Panc1 (cell line): Measurements from ENCODE around the gene FGF19. TPM values are rescaled to one million over a fixed set of nuclear protein-coding genes. Genes with fewer than 3 reads are reported as not detected.

Experiments
- ATAC-seq: fragments of 200-7000 bp; cut with Tn5 transposase; 2 replicates; pipeline ENCODE4 v1.9.1; 2020; ENCODE audit warnings: mild to moderate bottlenecking, moderate library complexity
- Bru-seq: library from RNA; stranded (reverse); fragments of 400-500 nt; gene quantifications from one replicate; lab custom pipeline; 2021; lab: Mats Ljungman, UMichigan
- BruChase-seq, 2 experiments: library from RNA; stranded (reverse); fragments of 400-500 nt; gene quantifications; one replicate each; lab custom pipeline; 2021; lab: Mats Ljungman, UMichigan
- BruUV-seq: library from RNA; stranded (reverse); fragments of 400-500 nt; replicated peaks from 2 replicates; lab custom pipeline; 2021; lab: Mats Ljungman, UMichigan
- CTCF ChIA-PET: fragments of 300-600 bp; sonication (Branson Sonifier 250); formaldehyde crosslinking; loops from one replicate; lab custom pipeline; 2022; ENCODE audit warnings: antibody characterized with exemption; lab: Charles Lee
- POLR2A ChIA-PET: fragments of 300-600 bp; sonication (Branson Sonifier 250); formaldehyde crosslinking; loops from one replicate; lab custom pipeline; 2022; ENCODE audit warnings: antibody characterized with exemption; lab: Charles Lee
- DNase-seq: peaks from one replicate; pipeline ENCODE4 v3.0.0-alpha.2; 2010; ENCODE audit warnings: low read depth, low spot score
- H3K27ac ChIP-seq: 2 replicates; pipeline ENCODE4 v1.5.1; 2011; ENCODE audit warnings: mild to moderate bottlenecking, low read length, inconsistent platforms
- H3K27me3 ChIP-seq: fragments of 200-500 bp; sonication (Bioruptor generic); 2 replicates; pipeline ENCODE4 v1.6.0; 2014; ENCODE audit warnings: low read length, inconsistent platforms; ENCODE audit not compliant: control insufficient read depth, insufficient read depth
- H3K36me3 ChIP-seq: fragments of 200-500 bp; sonication (Bioruptor generic); 2 replicates; pipeline ENCODE4 v1.5.1; 2014; ENCODE audit warnings: inconsistent platforms, mild to moderate bottlenecking, low read length, moderate library complexity; ENCODE audit not compliant: control insufficient read depth, insufficient read depth
- H3K4me1 ChIP-seq: 2 replicates; pipeline ENCODE4 v1.5.1; 2011; ENCODE audit warnings: inconsistent platforms, mild to moderate bottlenecking, low read length, moderate library complexity; ENCODE audit not compliant: control insufficient read depth, insufficient read depth
- H3K4me3 ChIP-seq, 2 experiments: 2 replicates each; pipeline ENCODE4 v1.5.1; 2011 to 2012; ENCODE audit warnings: low read depth in 2 of 2, low read length in 2 of 2, mild to moderate bottlenecking in 2 of 2, inconsistent platforms in 1 of 2, moderate library complexity in 1 of 2
- H3K9me3 ChIP-seq: fragments of 200-500 bp; sonication (Bioruptor generic); 2 replicates; pipeline ENCODE4 v1.5.1; 2014; ENCODE audit warnings: low read depth, mild to moderate bottlenecking, inconsistent platforms, low read length, moderate library complexity; ENCODE audit not compliant: control insufficient read depth, insufficient read depth
- POLR2AphosphoS5 ChIP-seq: IDR thresholded peaks from 2 replicates; pipeline ENCODE4 v1.6.1; 2012; ENCODE audit warnings: mild to moderate bottlenecking, low read depth, low read length, moderate library complexity
- SIN3A ChIP-seq: IDR thresholded peaks from 2 replicates; pipeline ENCODE4 v1.6.1; 2012; ENCODE audit warnings: low read depth, mild to moderate bottlenecking, low read length, moderate library complexity, borderline replicate concordance; ENCODE audit not compliant: insufficient read depth
- TCF7L2 ChIP-seq: IDR thresholded peaks from 2 replicates; pipeline ENCODE4 v1.6.1; 2011; ENCODE audit warnings: mild to moderate bottlenecking, low read depth, low read length, inconsistent platforms
- in situ Hi-C: cut with HindIII; loops from 2 replicates; pipeline ENCODE4 v1.10.0; 2016; ENCODE audit warnings: low sequenced_read_pairs, low pct_unique_long_range_greater_than_20kb
- intact Hi-C: fragments of 100-400 bp; cut with micrococcal nuclease; formaldehyde crosslinking; loops from one replicate; pipeline ENCODE4 v1.10.0; 2022; ENCODE audit not compliant: unreplicated experiment
- long read RNA-seq: library from polyadenylated mRNA; unstranded; transcript quantifications from one replicate; pipeline ENCODE4 v2.0.0, GENCODE V29; 2021; ENCODE audit not compliant: unreplicated experiment
- polyA plus RNA-seq: library from polyadenylated mRNA; unstranded; fragments of >200 nt; gene quantifications from one replicate; pipeline ENCODE4 v1.2.1, GENCODE V29; 2012; ENCODE audit warnings: missing spikeins; ENCODE audit not compliant: insufficient read length
- total RNA-seq: library from RNA; stranded (reverse); gene quantifications from one replicate; pipeline ENCODE4 v1.2.1, GENCODE V29; 2021; ENCODE audit not compliant: unreplicated experiment
- TF ChIP-seq, protein P1 (sequence below), 2 experiments: IDR thresholded peaks; 2 replicates each; pipeline ENCODE4 v1.6.1; 2011 to 2012; ENCODE audit warnings: low read depth in 2 of 2, control low read depth in 1 of 2, low read length in 1 of 2, mild to moderate bottlenecking in 1 of 2, moderate library complexity in 1 of 2; ENCODE audit not compliant: insufficient read depth in 1 of 2
- TF ChIP-seq, protein P2 (sequence below): fragments of 450-650 bp; IDR thresholded peaks from 2 replicates; pipeline ENCODE4 v1.5.1; 2017; ENCODE audit warnings: mild to moderate bottlenecking

FGF19 gene, protein sequence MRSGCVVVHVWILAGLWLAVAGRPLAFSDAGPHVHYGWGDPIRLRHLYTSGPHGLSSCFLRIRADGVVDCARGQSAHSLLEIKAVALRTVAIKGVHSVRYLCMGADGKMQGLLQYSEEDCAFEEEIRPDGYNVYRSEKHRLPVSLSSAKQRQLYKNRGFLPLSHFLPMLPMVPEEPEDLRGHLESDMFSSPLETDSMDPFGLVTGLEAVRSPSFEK
- total RNA-seq = not detected
- not detected for polyA plus RNA-seq
- Bru-seq, nascent RNA = percentile 10 among the genes with signal in this experiment
- BruChase-seq, experiment 1, labeled RNA remaining after a 2-hour chase = not detected
- not detected for BruChase-seq, experiment 2, labeled RNA remaining after a 6-hour chase
- long read RNA-seq = 0 reads

DNA sequence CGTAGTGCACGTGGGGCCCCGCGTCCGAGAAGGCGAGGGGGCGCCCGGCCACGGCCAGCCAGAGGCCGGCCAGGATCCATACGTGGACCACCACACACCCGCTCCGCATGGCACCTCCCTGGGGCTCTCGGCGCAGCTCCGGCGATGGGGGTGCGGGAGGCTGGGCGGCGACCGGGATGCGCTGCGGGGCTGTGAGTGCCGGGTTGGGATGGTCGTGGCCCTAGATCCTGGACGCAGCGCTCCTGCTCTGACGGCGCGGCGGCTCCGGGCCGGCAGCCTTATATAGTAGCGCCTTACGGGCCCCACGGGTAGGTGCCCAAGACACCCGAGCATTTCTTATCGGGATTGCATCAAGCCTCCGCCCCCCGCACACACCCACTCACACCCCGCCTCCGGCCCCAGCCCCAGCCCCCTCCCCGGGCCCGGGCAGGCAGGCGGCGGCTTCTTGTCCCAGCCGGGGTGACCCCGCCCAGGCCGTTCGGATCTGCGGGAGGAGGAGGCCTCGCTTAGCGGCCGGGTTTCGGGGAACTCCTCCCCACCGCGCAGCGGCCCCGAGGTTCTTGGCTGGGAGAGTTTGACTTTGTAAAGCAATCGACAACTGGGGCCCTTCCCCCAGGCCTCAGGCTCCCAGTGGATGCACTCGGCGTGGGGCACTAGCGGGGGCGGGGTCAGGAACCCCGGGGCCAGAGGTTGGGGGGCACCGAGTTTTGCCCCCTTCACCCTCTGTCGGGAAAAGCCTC lies at the start of gene FGF19:
FGF19 (minus strand) TSS at position 255 of the 740 bp plus-strand sequence; CDS start at position 109, 146 bp downstream.
- no TSS peak for BruUV-seq
- ChIA-PET CTCF (interaction anchor here (0.7 to 0.9 kb wide), 2 partner anchors 8 to 355 kb away, joined by 3 to 4 read pairs; no protein-coding TSS in a partner anchor), POLR2A (no interaction called here)
- H3K9me3 ChIP-seq = no peaks in the 10 kb centered on the region
- H3K27ac ChIP-seq = no peak within 1 kb of the TSS
- TF ChIP-seq, protein P1, sequence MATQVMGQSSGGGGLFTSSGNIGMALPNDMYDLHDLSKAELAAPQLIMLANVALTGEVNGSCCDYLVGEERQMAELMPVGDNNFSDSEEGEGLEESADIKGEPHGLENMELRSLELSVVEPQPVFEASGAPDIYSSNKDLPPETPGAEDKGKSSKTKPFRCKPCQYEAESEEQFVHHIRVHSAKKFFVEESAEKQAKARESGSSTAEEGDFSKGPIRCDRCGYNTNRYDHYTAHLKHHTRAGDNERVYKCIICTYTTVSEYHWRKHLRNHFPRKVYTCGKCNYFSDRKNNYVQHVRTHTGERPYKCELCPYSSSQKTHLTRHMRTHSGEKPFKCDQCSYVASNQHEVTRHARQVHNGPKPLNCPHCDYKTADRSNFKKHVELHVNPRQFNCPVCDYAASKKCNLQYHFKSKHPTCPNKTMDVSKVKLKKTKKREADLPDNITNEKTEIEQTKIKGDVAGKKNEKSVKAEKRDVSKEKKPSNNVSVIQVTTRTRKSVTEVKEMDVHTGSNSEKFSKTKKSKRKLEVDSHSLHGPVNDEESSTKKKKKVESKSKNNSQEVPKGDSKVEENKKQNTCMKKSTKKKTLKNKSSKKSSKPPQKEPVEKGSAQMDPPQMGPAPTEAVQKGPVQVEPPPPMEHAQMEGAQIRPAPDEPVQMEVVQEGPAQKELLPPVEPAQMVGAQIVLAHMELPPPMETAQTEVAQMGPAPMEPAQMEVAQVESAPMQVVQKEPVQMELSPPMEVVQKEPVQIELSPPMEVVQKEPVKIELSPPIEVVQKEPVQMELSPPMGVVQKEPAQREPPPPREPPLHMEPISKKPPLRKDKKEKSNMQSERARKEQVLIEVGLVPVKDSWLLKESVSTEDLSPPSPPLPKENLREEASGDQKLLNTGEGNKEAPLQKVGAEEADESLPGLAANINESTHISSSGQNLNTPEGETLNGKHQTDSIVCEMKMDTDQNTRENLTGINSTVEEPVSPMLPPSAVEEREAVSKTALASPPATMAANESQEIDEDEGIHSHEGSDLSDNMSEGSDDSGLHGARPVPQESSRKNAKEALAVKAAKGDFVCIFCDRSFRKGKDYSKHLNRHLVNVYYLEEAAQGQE (IDR thresholded peaks at IDR 0.05; ENCODE audit: insufficient read depth in 1 of 2, low read depth in 2 of 2, low read length in 1 of 2) = no peak
- no peaks in the 10 kb centered on the region for H3K36me3 ChIP-seq
- peaks cover 3% of the 10 kb centered on the region; the same call in 1 of the 2 replicates for H3K27me3 ChIP-seq
- intact Hi-C loops (loop anchor here (5.0 kb wide), 1 partner anchor 98 kb away; no protein-coding TSS in a partner anchor), in situ Hi-C loops (no loop called here)
- DNase-seq (no peak), ATAC-seq (peak; percentile 71)
- H3K4me1 ChIP-seq = peaks cover 7% of the 10 kb centered on the region
- peak within 1 kb of the TSS; percentile 35 to 55 for H3K4me3 ChIP-seq

DNA sequence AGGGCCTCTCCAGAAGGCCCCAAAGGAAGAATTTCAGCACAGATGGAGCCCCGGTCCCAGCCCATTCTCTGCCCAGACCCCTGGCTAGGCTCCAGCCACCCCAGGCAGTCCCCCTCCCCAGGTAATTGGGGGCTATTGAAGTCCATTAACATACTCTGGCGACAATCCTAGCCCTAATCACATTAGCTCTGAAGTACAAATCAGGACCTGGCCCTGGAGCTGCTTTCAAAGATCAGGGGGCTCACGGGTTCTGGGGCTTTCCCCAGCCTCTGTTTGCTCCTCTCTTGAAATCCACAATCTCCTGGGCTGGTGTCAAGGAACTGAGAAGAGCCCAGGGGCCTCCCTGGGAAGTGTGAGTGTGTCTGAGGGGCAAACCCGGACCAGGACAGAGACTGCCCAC lies 49.1 kb upstream of the FGF19 start:
- Histone ChIP-seq H3K4me3 (no peak overlapping the region), H3K4me1 (no peaks in the 10 kb centered on the region), H3K27ac (no peak overlapping the region), H3K9me3 (no peaks in the 10 kb centered on the region), H3K36me3 (no peaks in the 10 kb centered on the region), H3K27me3 (no peaks in the 10 kb centered on the region; the same call in 1 of the 2 replicates)
- TF ChIP-seq TCF7L2 (no peak), SIN3A (no peak), POLR2AphosphoS5 (no peak)
- TF ChIP-seq, protein P2, sequence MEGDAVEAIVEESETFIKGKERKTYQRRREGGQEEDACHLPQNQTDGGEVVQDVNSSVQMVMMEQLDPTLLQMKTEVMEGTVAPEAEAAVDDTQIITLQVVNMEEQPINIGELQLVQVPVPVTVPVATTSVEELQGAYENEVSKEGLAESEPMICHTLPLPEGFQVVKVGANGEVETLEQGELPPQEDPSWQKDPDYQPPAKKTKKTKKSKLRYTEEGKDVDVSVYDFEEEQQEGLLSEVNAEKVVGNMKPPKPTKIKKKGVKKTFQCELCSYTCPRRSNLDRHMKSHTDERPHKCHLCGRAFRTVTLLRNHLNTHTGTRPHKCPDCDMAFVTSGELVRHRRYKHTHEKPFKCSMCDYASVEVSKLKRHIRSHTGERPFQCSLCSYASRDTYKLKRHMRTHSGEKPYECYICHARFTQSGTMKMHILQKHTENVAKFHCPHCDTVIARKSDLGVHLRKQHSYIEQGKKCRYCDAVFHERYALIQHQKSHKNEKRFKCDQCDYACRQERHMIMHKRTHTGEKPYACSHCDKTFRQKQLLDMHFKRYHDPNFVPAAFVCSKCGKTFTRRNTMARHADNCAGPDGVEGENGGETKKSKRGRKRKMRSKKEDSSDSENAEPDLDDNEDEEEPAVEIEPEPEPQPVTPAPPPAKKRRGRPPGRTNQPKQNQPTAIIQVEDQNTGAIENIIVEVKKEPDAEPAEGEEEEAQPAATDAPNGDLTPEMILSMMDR = no peak
- TF ChIP-seq, protein P1 (IDR thresholded peaks at IDR 0.05; ENCODE audit: insufficient read depth in 1 of 2, low read depth in 2 of 2, low read length in 1 of 2) = no peak
- ATAC-seq (no peak), DNase-seq (no peak)
- in situ Hi-C loops = no loop called here
- intact Hi-C loops = no loop called here
- CTCF ChIA-PET = interaction anchor here (0.6 to 0.7 kb wide), 2 partner anchors 51 to 158 kb away, joined by 4 to 5 read pairs; no protein-coding TSS in a partner anchor
- no TSS peak for BruUV-seq
- POLR2A ChIA-PET = no interaction called here
